Stimulated activated CD8-positive, alpha-beta memory T cell treated with anti-CD3 and anti-CD28 coated beads, Interleukin-4, amount 100 ng/mL, for 1 hour (primary cell): ENCODE results near the gene R3HDML.
"Not testable (repeated sequence)": the region's sequence is repeated elsewhere in the genome, so short reads cannot be mapped to it uniquely, and the experiment has no call there.

Experiments used
- DNase-seq, 2 donors: peaks; one replicate each; pipeline ENCODE4 v3.0.0-alpha.2; 2020; ENCODE audit warnings: low read depth in 2 of 2, low spot score in 1 of 2

The R3HDML gene

GRCh38 chr20:44327748-44328147, 9.1 kb upstream of the R3HDML start:
- DNase-seq: not testable (repeated sequence)

GRCh38 chr20:44328428-44328827, 8.4 kb upstream of the R3HDML start:
- DNase-seq: no peak

- no peak for DNase-seq
These were observed 5.6 kb upstream of the R3HDML start for GRCh38 chr20:44331201-44331600.

GRCh38 chr20:44334306-44334705, 2.5 kb upstream of the R3HDML start:
- no peak for DNase-seq

GRCh38 chr20:44334709-44335108, 2.1 kb upstream of the R3HDML start:
- DNase-seq: no peak

- no peak for DNase-seq
These were observed 1.2 kb upstream of the R3HDML start for GRCh38 chr20:44335675-44336074.

GRCh38 chr20:44336086-44336485, 757 bp upstream of the R3HDML start:
- DNase-seq: no peak

GRCh38 chr20:44342248-44342647, 5.4 kb downstream of the R3HDML start:
- DNase-seq: no peak

- no peak for DNase-seq
These were observed 6.4 kb downstream of the R3HDML start for GRCh38 chr20:44343162-44343675.

- no peak for DNase-seq
These were observed 7.9 kb downstream of the R3HDML start for GRCh38 chr20:44344723-44345122.

GRCh38 chr20:44345147-44345546, 8.3 kb downstream of the R3HDML start:
- DNase-seq: no peak

- DNase-seq: not testable (repeated sequence)
These were observed 9.1 kb downstream of the R3HDML start for GRCh38 chr20:44345941-44346340.

- no peak for DNase-seq
These were observed 11.4 kb downstream of the R3HDML start for GRCh38 chr20:44348168-44348659.

- DNase-seq: no peak
These were observed 12.5 kb downstream of the R3HDML start for GRCh38 chr20:44349349-44349748.

GRCh38 chr20:44350567-44350966, 13.7 kb downstream of the R3HDML start:
- DNase-seq: no peak

- no peak for DNase-seq
These were observed 18.2 kb downstream of the R3HDML start for GRCh38 chr20:44354979-44355497.

GRCh38 chr20:44355498-44356352, 18.9 kb downstream of the R3HDML start, which contains the start of gene HNF4A:
HNF4A (plus strand) TSS chr20:44355699; CDS start chr20:44355805, 106 bp downstream.
- no peak for DNase-seq

GRCh38 chr20:44356353-44356723, 19.5 kb downstream of the R3HDML start:
- no peak for DNase-seq

GRCh38 chr20:44357020-44357419, 20.2 kb downstream of the R3HDML start:
- no peak for DNase-seq

GRCh38 chr20:44357555-44358125, 20.8 kb downstream of the R3HDML start:
- no peak for DNase-seq

- DNase-seq: no peak
These were observed 21.9 kb downstream of the R3HDML start for GRCh38 chr20:44358776-44359175.

- no peak for DNase-seq
These were observed 23.4 kb downstream of the R3HDML start for GRCh38 chr20:44360221-44360620.
